HG03432 (cell line): Measurements from ENCODE around the gene NFASC.

ENCODE experiments used
- ATAC-seq: cut with Tn5 transposase; IDR thresholded peaks from one replicate; pipeline ENCODE4 v1.9.1; 2021; ENCODE audit warnings: mild to moderate bottlenecking, moderate library complexity; ENCODE audit not compliant: unreplicated experiment

The NFASC gene

DNA sequence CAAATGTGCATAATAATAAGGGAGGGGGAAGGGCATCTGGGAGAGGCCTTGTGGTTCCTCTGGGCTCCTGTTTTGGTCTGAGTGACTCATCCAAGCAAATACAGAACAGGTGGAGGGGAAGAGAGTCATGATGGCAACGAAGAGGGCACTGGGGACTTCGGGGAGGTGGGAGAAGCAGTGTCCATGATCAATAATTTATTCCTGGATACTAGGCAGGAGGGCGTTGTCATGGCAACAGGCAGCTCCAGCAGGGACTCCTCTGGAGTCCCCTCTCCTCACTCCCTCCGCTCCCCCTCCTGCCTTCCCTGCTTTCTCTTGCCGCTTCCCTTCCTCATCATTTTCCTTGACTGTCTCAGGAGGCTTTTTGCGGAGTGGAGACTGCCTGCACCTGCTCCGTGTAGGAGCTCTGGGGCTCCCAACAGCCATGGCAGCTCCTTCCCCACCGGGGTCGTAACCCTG is 12.3 kb upstream of the NFASC start:
- no peak for ATAC-seq

DNA sequence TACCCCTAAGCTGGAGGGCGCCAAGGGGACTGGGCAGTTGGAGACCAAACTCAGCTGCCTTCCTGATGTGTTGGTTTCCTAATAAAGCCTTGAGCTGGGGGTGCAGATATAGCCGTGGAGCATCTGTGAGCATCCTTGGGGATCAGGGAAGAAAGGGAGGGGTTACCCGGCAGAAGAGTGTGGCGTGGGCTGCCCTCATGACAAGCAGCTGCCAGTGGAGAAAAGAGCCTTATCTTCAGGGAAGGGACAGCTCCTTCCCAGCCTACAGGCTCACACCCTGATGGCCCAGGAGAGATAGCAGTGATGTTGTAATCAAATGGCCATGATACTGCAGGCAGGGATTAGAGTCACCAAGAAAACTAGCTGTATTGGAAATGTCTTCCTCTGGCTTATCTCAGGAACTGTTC is 10.8 kb upstream of the NFASC start:
- ATAC-seq: no peak

DNA sequence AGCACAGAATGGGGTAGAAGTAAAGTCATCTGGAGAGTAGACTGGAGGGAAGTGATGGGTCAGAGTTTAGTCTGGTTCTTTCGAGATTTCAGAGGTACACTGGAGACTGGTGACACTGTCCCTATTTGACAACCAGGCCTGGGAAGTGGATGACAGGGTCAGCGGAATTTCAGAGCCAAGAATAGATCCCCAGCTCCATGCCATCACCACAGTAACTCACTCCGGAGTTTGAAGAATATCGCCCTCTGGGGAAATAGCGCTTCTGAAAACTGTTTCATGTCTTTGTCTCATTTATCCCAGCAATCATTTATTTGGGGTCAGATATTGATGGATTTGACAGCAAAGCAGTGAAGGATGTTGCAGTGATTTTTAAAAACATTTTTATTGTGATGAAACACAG is 7.6 kb upstream of the NFASC start:
- ATAC-seq: no peak

DNA sequence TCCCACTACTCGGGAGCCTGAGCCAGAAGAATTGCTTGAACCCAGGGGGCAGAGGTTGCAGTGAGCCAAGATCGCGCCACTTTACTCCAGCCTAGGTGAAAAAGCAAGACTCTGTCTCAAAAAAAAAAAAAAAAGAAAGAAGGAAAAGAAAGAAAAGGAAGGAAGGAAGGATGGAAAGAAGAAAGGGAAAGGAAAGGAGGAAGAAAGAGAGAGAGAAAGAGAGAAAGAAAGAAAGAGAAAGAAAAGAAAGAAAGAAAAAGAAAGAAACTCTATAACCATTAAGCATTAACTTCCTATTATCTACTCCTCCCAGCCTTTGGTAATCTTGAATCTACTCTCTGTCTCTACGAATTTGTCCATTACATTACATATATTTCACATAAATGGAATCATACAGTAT is 6.9 kb upstream of the NFASC start:
- no peak for ATAC-seq

DNA sequence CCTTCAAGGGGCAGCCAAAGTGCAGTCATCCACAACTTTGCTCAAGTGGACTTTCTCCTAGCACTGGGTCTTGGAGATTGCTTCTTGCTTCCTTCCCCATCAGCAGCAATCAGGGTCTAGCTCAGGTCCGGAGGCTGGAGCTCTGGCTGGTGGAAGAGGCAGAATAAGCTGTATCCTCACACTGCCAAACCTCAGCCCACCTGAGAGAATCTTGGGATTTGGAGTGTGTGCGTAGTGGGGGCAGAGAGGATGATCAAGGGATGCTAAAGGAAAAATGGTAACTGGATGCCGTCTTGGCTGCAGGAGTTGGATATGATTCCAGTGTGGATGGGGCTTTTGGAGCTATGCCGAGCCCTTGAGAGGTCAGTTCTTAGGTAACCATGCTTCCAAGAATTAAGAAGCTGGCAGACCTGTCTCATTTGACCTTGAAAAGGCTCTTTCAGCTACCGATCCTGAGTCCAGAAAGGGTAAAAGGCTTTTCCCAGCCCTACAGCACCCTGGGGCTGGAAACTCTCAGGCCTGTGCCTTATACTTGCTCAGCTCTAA is 4.5 kb upstream of the NFASC start:
- no peak for ATAC-seq

DNA sequence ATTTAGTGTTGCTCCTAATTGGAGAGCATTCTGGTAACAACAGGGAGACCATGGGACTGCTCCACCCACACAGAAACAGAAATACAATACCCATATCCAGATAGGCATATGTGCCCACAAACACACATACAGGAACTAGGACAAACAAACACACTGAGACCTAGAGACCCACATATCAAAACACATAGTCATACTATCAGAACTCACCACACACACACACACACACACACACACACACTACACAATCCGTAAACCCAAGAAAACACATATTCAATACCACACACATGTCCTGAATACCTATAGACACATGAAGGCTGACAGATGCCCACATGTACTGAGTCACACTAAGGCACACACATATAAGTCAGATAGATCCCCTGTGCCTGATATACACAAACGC is 3.5 kb upstream of the NFASC start:
- ATAC-seq: no peak

DNA sequence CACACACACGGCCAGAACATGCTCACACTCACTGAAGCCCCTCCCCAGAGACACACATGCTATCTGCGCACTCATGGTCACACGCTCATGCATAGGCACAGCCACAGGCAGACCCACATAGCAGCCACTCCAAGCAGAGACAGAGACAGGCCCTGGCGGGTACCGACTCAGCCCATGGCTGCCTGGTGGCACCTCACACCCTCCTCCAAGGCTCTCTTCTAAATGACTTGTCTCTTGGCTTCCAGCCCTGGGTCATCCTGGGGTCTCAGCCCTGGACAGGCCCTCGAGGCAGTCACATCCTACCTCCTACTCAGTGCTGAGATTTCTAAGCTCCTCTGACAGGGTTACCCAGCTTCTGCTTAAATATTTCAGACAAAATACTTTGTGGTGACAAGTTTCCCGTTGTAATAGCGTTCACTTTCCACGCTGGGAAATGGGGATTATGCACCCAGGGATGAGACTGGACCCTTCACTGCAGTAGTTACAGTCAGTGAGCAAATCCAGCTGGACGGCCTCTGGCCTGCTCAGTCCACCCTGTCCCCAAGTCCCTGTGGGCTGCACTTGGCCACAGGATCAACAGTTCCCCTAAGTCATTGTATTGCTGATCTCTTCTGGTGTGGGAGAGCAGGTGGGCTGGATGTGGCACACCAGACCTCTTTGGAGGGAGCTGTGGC is 2.9 kb upstream of the NFASC start:
- no peak for ATAC-seq

DNA sequence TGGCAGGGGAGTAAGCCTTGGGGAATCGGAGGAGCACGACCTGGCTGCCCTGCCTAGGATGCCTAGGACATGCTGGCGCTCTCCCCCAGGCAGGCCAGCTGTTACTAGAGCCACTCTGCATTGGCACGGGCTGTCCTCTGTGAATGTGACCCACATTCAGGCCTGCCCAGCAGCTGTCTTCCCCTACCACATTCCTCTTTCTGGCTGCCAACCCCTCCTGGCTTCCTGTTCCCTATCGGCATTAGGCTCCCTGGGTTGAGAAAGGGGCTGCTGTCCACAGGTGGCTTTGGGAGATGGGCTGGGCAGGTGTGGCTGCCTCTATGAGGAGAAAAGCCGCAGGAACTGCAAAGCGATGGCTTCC is 2.3 kb upstream of the NFASC start:
- no peak for ATAC-seq

DNA sequence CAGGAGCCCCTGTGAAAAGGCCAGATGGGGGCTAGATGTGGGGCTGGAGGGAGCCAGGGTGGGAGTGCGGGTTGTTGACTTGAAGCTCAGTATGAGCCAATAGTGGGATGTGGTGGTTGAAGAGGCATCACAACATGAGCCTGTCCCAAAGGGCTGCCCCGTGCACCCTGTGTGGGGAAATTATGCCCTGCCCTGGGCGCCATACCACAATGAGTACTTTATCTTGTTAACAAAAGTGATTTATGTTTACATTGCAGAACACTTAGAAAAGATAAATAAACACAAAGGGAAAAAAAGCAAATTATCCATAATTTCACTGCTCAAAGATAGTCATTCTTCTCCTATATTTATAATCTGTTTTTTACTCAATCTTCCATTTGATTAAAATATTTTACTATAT is 1.6 kb upstream of the NFASC start:
- no peak for ATAC-seq

DNA sequence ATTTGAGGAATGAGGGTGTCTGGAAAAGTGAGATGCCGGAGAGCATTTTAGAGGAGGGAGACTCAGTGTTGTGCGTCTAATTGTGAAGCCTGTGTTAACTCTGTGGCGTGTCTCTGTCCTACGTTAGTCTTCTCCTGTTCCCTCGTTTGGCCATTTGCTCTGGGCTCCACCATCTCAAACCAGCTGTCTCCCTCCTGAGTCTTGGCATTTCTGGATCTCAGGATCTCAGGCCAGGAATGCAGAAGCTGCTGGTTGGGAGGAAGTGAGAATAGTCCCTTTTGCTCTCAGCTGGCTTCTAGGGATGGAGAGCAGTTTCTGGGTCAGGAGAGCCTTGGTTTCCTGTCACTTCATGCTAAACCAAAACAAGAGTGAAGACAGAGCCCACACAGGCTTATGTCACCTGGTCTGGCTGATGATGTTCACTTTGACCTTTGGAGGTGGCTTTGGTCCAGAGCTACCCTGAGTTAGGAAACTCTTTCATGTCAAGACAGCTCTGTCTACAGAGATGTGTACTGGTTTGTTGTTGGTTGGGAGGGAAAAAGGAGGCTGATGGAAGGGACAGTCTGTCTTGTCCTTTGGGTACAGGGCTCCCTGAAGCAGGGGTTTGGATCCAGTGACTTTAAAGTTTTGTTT is 859 bp downstream of the NFASC start:
- ATAC-seq: no peak

DNA sequence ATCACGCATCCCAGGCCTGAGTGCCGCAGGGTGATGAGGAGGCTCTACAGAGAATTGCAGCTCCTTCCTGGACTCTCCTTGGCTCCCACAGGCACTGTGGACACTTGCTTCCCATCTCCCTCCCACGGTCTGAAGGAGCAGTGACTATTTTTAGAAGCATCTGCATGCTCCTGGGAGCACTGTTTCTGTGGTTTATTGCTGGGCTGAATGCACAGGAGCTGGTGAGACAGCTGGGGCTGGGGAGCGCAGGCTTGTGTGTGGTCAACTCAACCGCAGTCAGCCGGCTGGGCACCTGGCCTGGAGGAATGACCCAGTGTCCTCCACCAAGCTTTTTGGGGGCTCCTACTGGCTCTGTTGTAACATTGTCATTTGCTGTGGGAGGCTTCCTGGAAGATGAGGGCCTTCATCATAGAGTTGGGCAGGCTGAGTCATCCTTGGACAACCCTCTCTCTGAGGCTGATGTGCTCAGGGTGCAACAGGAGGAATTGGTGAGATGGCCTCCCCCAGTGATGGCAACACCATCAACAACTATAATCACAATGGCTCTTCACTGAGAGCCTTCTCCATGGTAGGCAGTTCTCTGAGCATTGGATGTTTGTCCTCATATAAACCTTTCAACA is 1.7 kb downstream of the NFASC start:
- ATAC-seq: no peak

DNA sequence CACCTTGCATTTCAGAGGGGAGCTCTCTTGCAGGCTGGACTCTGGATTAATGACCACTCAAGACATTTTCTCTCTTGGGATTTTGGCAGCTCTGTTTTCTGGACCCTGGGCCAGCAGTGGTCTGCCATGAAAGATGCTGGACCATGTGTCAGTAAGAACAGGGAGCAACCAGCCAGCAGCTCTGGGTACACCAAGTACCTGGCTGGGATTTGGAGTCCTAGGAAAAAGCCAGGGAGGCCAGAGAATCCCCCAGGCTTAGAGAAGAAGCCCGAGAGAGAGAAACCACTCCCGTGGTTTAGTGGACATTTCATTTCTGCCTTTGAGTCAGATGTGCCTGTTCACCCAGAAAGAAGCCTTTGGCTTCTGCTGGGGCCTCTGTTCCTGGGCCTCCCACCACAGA is 2.5 kb downstream of the NFASC start:
- no peak for ATAC-seq

DNA sequence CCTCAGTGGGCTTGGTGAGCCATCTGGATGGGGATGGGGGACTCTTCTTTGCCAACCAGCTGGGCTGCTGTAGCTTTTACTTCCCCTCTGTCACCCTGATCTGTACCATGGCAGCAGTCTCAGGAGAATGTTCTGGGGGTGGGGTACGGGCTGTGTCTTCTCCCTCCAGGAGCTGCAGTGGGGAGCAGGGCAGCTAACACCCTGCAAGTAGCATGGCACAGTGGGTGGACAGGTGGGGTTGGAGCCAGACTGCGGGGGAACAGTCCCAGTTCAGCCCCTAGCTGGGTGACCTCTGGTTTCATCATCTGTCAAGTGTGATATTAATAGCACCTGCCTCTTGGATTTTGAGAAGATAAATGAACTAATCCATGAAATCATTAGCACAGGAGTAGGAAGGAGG is 3.1 kb downstream of the NFASC start:
- ATAC-seq: no peak

DNA sequence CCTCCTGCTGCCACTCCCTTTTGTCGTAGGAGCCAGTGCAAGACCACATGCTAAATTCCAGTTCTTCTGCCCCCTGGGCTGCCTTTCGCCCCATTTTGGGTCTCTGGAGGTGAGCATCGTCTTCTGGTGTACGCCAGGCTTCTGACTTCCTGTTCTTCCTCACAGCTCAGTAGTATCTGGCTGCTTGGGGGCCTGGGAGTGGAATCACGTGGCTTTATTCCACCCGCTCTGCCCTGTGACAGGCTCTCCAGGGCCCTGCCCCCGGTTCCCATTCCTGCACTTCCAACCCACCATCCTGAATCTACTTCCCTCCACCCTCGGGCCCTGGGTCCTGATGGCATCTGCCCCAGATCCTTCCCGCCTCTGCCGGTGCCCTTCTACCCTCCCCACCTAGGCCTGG is 3.6 kb downstream of the NFASC start:
- no peak for ATAC-seq

DNA sequence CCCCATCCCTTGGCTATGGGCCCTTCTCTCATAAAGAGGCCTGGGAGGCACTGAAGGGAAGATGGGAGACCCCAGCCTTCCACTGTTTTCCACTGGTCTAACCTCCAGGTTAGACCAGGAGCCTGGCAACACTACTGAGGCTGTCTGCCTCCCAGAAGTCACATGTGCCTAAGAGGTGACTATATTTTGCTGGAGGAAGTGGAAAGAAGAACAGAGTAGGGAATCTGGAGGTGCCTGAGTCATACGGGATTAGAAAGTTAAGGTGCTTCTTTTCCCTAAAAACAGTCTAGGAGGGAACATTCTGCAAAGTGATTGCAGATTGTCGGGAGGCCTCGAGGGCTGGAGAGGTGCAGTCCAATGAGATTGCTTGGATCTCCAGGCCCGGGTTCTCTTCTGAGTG is 4.6 kb downstream of the NFASC start:
- ATAC-seq: no peak

DNA sequence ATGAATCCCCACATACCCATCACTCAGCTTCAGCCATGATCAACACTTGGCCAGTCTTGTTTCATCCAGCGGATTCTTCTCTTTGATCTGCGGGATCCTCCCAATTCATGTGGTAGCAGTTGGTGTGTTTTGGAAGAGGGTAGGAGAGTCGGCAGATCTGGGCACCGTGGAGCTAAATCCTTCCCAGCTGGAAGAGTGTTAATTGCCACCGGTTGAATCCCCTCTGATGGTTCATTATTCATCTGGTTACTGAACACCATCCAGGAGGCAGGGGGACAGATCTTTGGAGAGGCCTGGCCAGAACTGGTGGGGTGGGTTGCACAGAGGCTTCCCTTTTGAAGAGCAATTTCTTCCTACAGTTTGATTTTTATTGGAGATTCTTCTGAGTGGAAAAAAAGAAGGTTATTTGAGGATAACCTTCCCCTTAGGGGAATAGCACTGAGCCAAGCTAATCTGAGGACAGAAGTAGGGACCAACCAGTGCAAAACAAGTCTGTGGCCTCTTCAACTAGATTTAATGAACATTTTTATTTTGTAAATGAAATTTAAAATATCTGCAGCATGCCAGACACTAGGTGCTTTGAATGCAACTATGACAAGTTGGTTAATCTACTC is 8.1 kb downstream of the NFASC start:
- ATAC-seq: no peak

DNA sequence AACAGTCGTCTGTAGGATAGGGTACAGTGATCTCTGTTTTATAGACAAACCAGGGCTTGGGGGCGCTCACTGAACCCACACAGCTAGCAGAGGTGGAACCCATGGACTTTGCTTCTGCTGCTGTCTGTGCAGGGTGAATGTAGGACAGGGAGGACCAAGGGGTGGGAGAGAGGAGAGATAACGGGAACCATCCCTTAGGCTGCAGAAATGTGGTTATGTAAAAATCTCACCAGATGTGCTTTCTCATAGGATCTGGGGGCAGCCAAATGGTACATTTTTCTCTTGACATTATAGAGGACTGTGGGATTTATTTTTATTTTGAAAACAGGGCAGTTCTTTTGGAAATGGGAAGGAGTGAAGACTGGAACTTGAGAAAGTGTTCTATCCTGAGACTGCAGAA is 8.7 kb downstream of the NFASC start:
- ATAC-seq: no peak

DNA sequence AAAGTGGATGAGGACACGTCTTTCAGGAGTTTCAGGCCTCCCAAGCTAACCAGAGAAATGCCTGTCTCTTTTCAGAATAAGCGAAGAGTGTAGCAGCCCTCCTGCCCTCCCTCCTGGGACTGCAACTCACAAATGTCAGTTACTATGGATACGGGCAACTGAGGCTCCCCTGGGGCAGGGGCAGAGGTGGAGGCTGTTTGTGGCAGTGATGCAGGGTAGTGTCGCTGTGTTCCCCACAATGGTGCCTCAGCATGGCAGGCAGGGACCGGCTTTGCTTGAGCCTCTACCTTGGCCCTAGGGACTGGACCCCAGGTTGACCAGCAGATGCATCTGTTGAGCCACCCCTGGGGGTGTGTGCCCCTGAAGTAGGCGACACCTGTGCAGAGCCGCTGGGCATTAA is 10.2 kb downstream of the NFASC start:
- no peak for ATAC-seq

DNA sequence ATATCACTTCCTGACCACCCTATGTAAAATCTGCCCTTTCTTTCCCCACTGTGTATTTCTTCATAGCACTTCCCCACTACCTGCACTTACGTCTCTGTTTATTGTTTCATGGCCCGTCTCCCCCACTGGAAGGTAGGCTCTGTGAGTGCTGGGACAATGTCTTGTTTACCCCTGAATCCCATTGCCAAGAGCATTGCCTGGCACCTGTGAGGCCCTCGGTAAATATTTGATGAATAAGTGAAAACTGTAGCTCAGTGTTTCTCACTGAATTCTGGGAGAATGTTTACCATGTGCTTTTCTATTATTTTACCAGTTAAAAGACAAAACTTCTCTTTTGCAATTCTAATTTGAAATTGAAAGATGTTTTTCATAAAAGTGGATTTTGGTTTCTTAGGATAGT is 11.8 kb downstream of the NFASC start:
- no peak for ATAC-seq

DNA sequence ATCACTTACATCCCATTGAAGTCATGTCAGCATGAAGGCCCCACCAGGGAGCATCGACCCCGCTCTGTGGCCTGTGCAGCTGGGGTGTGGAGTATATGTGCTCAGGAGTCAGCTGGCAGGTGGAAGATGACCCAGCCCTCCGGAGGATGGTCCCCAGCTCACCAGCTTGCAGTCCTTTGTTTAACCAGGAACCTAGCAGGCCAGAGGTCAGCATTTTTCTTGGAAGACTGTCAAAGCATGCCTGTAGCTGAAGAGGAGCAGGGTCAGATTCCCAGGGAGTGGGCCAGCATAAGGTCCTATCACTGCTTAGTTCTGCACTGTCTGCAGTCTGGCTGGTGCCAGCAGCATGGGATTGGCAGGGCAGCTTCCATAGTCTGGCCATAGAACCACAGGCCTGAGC is 12.7 kb downstream of the NFASC start:
- ATAC-seq: no peak

DNA sequence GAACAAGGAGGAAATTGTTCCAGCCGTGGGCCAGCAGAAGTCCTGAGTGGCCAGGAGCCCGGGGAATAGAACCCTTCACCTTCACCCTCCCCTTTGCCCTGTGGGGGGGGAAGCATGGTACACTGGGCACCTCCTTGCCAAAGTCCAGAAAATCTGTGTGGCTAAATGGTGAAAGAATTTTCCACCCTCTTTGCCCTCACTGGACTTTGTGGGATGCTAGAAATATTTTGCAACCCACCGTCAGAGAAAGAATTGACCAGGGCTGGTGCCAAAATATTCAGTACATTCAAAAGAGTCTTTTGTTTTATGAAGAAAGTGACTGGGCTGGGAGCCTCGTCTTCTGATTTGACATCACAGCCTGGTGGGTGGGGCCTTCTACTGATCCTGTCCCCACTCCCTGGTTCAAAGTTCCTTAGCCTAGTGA is 14.6 kb downstream of the NFASC start:
- no peak for ATAC-seq

DNA sequence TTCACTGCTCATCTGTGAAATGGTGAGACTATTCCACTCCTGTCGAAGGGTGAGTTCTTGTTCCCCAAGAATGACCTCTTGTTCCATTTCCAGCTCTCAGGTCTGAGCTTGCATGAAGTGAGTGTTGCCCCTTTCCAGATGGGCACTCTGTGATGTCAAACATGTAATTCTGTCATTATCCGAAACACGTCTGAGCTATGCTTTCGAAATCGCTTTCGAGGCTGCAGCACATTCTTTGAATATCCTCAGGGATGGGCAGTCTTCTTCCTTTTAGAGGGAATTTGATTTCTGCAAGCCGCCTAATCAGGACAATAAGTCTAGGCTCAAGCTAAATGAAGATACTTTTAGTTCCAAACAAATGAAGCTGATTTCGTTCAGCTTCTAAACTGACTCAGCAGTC is 15.1 kb downstream of the NFASC start:
- ATAC-seq: no peak
